IMR-90 (cell line): Measurements from ENCODE around the gene KRTAP9-2.

Experiments used
- CEBPB ChIP-seq: IDR thresholded peaks from 2 replicates; pipeline ENCODE4 v1.6.1; 2012; ENCODE audit warnings: low read depth, low read length, improper control_type of control experiment
- POLR2A ChIP-seq: IDR thresholded peaks from 2 replicates; pipeline ENCODE4 v1.6.1; 2012; ENCODE audit warnings: mild to moderate bottlenecking, low read depth, low read length
- RAD21 ChIP-seq: IDR thresholded peaks from 2 replicates; pipeline ENCODE4 v1.6.1; 2012; ENCODE audit warnings: low read length, improper control_type of control experiment
- SMC3 ChIP-seq: fragments of 150-350 bp; IDR thresholded peaks from 2 replicates; pipeline ENCODE4 v1.6.1; 2016; ENCODE audit warnings: low read depth, mild to moderate bottlenecking, antibody characterized with exemption, low read length, moderate library complexity
- TF ChIP-seq, protein P1 (sequence below): conservative IDR thresholded peaks from 2 replicates; pipeline ENCODE4 v1.5.1; 2012; ENCODE audit warnings: mild to moderate bottlenecking, low read depth, low read length, improper control_type of control experiment

DNA sequence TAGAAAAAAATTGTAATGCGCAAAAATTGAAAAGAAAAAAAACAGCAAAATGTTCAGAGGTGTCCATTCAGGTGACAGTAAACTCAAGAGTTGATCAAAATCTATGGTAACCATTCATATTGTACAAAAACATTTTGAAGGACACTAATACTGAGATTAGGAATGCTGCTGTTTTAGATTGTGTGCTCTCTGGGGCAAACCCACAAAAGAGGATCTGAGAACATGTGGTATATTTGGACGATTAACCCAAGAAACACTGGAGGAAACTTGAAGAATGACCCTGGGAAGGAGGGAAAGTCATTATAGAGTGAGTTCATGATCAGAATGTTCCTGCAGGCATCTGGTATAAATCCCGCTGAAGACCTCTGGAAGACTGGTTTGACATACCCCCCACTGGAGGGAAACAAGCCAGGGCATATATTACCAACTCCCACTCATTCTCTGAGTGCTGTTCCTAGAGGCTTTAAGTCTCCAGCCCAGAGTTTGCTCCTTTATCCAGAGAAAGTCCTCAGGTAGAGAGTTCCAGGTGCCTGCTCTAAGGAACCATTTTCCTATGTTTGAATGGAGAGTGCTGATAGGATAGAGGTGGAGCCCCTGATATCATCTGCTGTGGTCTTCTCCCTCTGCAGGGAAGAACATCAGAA is 49.6 kb upstream of the KRTAP9-2 start:
- TF ChIP-seq, protein P1, sequence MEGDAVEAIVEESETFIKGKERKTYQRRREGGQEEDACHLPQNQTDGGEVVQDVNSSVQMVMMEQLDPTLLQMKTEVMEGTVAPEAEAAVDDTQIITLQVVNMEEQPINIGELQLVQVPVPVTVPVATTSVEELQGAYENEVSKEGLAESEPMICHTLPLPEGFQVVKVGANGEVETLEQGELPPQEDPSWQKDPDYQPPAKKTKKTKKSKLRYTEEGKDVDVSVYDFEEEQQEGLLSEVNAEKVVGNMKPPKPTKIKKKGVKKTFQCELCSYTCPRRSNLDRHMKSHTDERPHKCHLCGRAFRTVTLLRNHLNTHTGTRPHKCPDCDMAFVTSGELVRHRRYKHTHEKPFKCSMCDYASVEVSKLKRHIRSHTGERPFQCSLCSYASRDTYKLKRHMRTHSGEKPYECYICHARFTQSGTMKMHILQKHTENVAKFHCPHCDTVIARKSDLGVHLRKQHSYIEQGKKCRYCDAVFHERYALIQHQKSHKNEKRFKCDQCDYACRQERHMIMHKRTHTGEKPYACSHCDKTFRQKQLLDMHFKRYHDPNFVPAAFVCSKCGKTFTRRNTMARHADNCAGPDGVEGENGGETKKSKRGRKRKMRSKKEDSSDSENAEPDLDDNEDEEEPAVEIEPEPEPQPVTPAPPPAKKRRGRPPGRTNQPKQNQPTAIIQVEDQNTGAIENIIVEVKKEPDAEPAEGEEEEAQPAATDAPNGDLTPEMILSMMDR: no peak
- no peak for TF ChIP-seq POLR2A
- no peak for TF ChIP-seq CEBPB
- TF ChIP-seq SMC3: no peak
- TF ChIP-seq RAD21: no peak
